Esophagus muscularis mucosa (tissue), 4 donors: ENCODE measurements around the gene SKIC3.

Experiments
- CTCF ChIP-seq, 3 experiments: fragments of 200-600 bp in 2 of 3; fragments of 450-650 bp in 1 of 3; sonication (generic) in 2 of 3; IDR thresholded peaks; one replicate each; pipeline ENCODE4 v1.5.1; 2017 to 2019; ENCODE audit warnings: antibody characterized with exemption in 3 of 3, mild to moderate bottlenecking in 2 of 3, moderate library complexity in 1 of 3
- EP300 ChIP-seq: sonication (generic); formaldehyde crosslinking; IDR thresholded peaks from one replicate; pipeline ENCODE4 v1.6.1; 2017; ENCODE audit warnings: antibody characterized with exemption
- POLR2A ChIP-seq: fragments of 450-650 bp; IDR thresholded peaks from one replicate; pipeline ENCODE4 v1.6.1; 2017; ENCODE audit warnings: antibody characterized with exemption, moderate library complexity, mild to moderate bottlenecking, low read depth
- POLR2AphosphoS5 ChIP-seq, 2 donors: sonication (generic); formaldehyde crosslinking; IDR thresholded peaks; one replicate each; pipeline ENCODE4 v1.6.1; 2017; ENCODE audit warnings: antibody characterized with exemption in 2 of 2

DNA sequence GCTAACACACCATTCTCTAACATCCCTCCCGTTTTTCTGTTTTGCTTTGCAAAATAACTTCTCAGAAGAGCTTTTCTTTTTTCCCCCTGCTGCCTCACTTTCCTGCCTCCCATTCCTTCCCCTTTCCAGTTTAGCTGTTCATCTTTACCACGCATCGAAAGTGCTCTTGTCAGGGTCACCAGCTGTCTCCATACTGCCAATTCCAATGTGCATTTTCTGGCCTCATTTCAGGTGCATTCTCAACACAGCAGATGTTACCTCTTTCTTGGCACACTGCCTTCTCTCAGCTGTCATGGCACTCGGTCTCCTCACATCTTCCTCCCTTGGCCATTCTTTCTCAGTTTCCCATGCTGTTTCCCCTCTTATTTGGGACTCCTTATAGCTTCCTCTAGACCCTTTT lies 9.7 kb upstream of the SKIC3 start:
- no peak for TF ChIP-seq POLR2AphosphoS5 (IDR thresholded peaks at IDR 0.05)
- no peak for TF ChIP-seq CTCF (IDR thresholded peaks at IDR 0.05)
- no peak for TF ChIP-seq EP300
- TF ChIP-seq POLR2A, result no peak
